Skin of body (tissue), 2 donors: ENCODE data around the gene CXCL13. TPM values are rescaled to one million over a fixed set of nuclear protein-coding genes. Genes with fewer than 3 reads are reported as not detected.
"Not testable (repeated sequence)": the region's sequence is repeated elsewhere in the genome, so short reads cannot be mapped to it uniquely, and the experiment has no call there.

Source experiments
- DNase-seq: peaks from one replicate; lab custom pipeline; 2025; lab: John Stamatoyannopoulos, UW
- total RNA-seq: library from RNA; depleted of rRNA; stranded (reverse); fragments of >200 nt; gene quantifications from one replicate; pipeline ENCODE4 v1.2.3, GENCODE V29; 2014

CXCL13 gene
- 0.30 TPM for total RNA-seq

GRCh38 chr4:77605210-77605902 lies at the start of gene CXCL13:
CXCL13 (plus strand) TSS chr4:77605820; CDS start chr4:77605866, 46 bp downstream.
- DNase-seq = no peak

GRCh38 chr4:77560170-77560569 lies 45.5 kb upstream of the CXCL13 start:
- DNase-seq = no peak

- DNase-seq = not testable (repeated sequence)
Measured at GRCh38 chr4:77561720-77562119, 43.9 kb upstream of the CXCL13 start.

GRCh38 chr4:77564231-77564630 lies 41.4 kb upstream of the CXCL13 start:
- no peak for DNase-seq

- no peak for DNase-seq
Measured at GRCh38 chr4:77566148-77566547, 39.5 kb upstream of the CXCL13 start.

- no peak for DNase-seq
Measured at GRCh38 chr4:77567549-77567948, 38.1 kb upstream of the CXCL13 start.

GRCh38 chr4:77570508-77571214 lies 35.0 kb upstream of the CXCL13 start:
- not testable (repeated sequence) for DNase-seq

GRCh38 chr4:77576351-77576750 lies 29.3 kb upstream of the CXCL13 start:
- DNase-seq = no peak

- no peak for DNase-seq
Measured at GRCh38 chr4:77578145-77578544, 27.5 kb upstream of the CXCL13 start.

GRCh38 chr4:77579406-77580076 lies 26.1 kb upstream of the CXCL13 start:
- no peak for DNase-seq

- no peak for DNase-seq
Measured at GRCh38 chr4:77581724-77582123, 23.9 kb upstream of the CXCL13 start.

GRCh38 chr4:77582156-77582555 lies 23.5 kb upstream of the CXCL13 start:
- DNase-seq = no peak

- DNase-seq = no peak
Measured at GRCh38 chr4:77582711-77583110, 22.9 kb upstream of the CXCL13 start.

- DNase-seq = no peak
Measured at GRCh38 chr4:77586951-77587383, 18.7 kb upstream of the CXCL13 start.

GRCh38 chr4:77590482-77590881 lies 15.1 kb upstream of the CXCL13 start:
- no peak for DNase-seq

- DNase-seq = no peak
Measured at GRCh38 chr4:77591532-77591931, 14.1 kb upstream of the CXCL13 start.

- DNase-seq = no peak
Measured at GRCh38 chr4:77593101-77593500, 12.5 kb upstream of the CXCL13 start.

GRCh38 chr4:77593993-77594392 lies 11.6 kb upstream of the CXCL13 start:
- DNase-seq = no peak

GRCh38 chr4:77595364-77595973 lies 10.2 kb upstream of the CXCL13 start:
- DNase-seq = no peak

- DNase-seq = no peak
Measured at GRCh38 chr4:77599378-77599777, 6.2 kb upstream of the CXCL13 start.

GRCh38 chr4:77600521-77601451 lies 4.8 kb upstream of the CXCL13 start:
- DNase-seq = no peak
